GM21723 (cell line): Measurements from ENCODE around the gene FBXO34.
A peak's percentile ranks its signal among the peaks of the same experiment; 100 is the strongest.
"Not testable (repeated sequence)": the region's sequence is repeated elsewhere in the genome, so short reads cannot be mapped to it uniquely, and the experiment has no call there.

ENCODE experiments used
- ATAC-seq: cut with Tn5 transposase; IDR thresholded peaks from one replicate; pipeline ENCODE4 v1.9.1; 2021; ENCODE audit warnings: mild to moderate bottlenecking, moderate library complexity; ENCODE audit not compliant: unreplicated experiment

The FBXO34 gene

DNA sequence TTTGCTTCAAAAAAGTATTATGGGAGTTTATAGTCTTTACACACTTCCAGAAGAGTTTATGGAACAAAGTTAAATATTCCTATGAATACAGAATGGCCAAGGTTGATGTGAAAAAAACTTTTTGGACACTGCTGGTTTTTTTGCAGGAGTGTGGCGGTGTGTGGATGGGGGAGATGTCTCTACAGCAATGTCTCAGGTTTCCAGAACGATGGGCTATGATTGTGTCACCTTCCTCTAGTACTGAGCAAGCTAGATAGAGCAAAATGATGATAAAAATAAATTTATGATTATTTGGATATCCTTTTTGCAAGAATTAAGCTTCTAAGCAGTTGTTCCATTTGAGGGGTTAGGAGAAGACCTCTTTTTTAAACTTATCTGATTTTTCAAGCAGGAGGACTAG lies 37.9 kb downstream of the FBXO34 start:
- ATAC-seq, result no peak

DNA sequence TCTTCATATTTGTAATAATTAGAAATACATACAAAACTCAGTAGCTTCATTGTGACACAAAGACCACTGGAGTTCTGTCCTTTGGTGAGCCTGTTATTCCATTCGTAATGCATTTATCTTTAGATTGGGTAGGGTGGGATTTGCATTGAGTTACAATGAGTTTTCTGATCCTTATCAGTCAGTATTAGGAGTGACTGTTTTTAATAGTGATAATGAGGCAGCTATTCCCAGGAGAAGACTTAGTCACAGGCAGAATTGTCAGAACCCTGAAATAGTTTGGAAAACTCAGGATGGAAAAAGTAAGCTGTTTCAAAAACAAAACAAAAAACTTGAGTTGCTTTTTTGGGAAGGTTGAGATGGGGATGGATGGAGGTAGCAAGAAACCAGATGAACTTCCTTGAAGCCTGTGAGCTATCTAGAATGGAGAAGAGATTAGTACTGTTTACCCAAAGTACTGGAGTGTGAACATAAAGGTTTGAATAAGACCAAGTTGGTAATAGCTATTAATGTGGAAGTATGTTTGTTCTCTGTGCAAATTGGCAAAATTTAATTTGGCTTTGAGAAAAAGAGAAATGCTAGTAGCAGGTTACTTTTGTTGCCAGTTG lies 38.6 kb downstream of the FBXO34 start:
- ATAC-seq, result no peak

DNA sequence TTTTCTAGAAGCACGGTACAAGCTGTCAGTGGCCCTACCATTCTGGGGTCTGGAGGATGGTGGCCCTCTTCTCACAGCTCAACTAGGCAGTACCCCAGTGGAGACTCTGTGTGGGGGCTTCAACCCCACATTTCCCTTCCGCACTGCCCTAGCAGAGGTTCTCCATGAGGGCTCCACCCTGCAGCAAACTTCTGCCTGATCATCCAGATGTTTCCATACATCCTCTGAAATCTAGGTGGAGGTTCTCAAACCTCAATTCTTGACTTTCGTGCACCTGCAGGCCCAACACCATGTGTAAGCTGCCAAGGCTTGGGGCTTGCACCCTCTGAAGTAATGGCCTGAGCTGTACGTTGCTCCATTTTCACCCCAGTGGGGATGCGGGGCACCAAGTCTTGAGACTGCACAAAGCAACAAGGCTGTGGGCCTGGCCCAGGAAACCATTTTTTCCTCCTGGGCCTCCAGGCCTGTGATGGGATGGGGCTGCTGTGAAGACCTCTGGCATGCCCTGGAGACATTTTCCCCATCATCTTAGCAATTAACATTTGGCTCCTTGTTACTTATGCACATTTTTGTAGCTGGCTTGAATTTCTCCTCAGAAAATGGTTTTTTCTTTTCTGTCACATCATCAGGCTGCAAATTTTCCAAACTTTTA lies 41.3 kb downstream of the FBXO34 start:
- ATAC-seq, result not testable (repeated sequence)

DNA sequence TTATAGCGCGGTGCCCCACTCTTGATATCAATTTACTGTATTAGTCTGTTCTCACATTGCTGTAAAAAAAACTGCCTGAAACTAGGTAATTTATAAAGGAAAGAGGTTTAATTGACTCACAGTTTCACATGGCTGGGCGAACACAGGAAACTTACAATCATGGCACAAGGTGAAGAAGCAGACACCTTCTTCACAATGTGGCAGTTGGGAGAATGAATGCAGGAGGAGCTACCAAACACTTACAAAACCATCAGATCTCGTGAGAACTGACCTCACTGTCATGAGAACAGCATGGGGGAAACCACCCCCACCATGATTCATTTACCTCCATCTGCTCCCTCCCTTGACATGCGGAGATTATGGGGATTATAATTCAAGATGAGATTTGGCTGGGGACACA lies 42.3 kb downstream of the FBXO34 start:
- ATAC-seq, result no peak

DNA sequence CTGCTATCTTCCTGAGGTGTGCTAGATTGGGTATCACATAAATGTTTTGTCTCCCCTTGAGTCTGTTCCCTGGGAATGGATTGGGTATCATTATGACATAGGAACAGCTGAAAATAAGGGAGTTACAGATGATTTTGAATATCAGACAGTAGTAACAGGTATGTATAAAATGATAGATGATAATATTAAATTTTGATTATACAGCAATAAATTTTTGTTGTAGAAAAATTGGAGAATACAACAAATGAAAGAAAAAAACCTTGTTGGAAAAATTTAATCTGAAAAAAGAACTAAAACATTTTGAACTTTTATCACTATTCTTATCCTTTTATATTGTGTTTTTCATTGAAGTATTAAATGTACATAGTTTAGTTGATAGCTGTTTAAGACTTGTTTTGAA lies 43.2 kb downstream of the FBXO34 start:
- no peak for ATAC-seq

DNA sequence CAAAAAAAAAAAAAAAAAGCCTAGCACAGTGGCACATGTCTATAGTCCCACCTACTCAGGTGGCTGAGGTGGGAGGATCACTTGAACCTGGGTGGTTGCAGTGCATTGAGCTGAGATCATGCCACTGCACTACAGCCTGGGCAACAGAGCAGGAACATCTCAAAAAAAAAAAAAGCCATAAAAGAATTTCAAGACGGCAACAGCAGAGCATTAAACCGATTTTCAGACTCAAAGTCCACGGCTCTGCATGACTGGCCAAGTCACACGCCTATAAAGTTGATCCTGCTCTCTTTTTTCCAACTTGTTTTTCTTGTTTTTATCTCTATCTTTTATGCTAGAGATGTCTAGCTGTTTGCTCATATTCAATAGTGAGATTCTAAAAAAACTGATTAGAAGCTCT lies 45.3 kb downstream of the FBXO34 start:
- no peak for ATAC-seq

DNA sequence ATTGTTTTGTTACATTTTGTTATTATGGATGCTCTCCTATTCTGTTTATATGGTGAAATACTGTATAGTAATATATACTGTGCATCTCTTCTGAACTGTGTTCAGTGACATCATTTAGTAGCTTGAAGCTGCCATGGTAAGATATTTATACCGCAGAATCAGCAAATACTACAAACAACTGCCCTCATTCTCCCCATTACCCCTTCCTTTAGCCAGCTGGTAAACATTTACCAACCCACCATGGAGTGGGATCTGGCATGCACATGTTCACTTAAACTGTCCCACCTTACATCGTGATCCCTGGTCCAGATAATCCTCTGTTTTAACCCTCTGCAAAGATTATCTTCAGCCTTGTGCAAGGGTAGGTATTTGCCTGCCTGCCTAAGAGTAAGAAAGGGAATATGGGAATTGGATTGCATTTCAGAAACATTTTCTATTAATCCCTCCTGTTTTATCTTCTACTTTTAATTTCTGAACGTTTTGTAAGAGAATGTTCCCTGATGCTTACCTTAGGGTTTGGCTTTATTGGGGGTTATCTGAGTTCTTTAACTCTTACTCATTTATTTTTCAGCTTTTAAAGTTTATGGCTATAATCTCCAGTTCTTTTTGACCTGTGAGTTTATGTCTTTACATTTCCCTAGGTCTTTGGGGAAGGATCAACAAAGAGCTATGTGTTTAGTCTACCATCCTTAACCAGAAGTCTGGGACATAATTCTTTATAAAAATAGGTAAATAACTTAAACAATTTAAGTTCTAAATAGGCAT lies 46.5 kb downstream of the FBXO34 start:
- no peak for ATAC-seq

DNA sequence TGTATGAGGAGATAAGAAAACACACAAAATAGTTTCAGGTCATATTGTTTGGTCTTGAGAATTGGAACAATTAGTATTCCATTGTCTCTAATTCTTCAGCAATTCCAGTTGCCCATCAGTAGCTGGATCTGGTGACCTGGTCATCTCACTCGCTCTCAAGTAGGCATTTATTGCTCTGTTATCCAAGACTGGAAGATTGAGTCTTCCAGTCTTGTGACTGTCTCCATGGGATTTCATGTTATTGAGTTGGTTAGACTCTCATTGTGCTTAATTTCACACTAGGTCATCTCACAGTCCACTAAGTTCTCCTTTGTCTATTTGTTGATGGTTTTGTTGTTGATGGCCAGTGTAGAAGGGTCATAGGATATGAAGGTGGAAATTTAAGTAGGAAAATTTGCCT lies 47.5 kb downstream of the FBXO34 start:
- ATAC-seq, result no peak

DNA sequence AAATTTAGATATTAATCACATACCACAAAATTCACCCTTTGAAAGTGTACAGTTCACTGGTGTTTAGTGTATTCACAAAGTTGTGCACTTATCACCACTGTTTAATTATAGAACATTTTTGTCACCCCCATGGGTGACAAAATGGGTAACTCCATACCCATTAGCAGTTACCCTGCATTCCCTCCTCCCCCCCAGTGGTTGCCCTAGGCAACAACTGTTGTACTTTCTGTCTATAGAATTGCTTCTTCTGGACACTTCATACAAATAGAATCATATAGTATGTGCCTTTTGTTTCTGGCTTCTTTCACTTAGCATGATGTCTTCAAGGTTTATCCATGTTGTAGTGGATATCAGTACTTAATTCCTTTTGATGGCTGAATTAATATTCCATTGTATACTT lies 52.7 kb downstream of the FBXO34 start:
- no peak for ATAC-seq

DNA sequence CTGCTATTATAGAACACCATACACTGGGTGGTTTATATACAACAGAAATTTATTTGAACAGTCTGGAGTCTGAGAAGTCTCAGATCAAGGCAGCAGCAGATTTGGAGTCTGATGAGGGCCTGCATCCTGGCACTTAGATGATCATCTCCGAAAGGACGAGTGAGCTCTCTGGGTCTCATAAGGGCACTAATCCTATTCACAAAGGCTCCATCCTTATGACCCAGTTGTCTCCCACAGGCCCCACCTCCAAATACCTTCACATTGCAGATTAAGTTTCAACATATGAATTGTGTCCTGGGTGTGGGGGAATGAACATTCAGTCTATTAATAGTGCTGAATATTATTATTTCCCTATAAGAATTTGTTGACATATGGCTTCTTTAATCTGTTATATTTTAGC lies 53.6 kb downstream of the FBXO34 start:
- ATAC-seq, result no peak

DNA sequence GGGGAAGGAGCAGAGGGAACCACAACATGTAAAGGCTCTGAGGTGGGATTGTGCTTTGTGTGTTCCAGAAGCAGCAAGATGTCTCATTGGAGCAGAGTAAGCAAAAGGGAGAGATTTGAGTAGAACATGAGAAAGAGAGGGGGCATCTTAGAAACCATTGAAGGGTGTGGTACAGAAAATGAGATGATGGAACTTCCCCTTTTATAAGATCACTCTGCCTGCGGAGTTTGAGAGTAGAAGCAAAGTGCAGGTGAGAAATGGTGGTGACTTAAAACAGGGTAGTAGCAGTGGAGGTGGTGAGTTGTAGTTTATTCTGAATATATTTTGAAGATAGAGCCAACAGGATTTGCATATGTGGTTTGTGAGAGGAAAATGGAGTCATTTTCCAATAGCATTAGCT lies 56.0 kb downstream of the FBXO34 start:
- ATAC-seq, result peak; percentile 83

DNA sequence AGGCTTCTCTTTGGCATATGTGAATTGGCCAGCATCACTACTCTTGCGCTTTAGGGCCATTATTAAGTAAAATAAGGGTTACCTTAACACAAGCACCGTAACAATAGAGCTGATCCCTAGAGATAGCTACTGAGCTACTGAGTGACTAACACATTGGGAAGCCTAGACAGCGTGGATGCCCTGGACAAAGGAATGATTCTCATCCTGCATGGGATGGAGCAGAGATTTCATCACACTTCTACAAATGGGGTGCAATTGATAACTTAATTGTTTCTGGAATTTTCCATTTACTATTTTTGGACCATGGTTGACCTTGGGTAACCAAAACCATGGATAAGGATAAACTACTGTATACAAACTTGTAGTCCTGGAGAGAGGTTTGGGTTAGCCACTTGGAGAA lies 57.1 kb downstream of the FBXO34 start:
- ATAC-seq, result no peak

DNA sequence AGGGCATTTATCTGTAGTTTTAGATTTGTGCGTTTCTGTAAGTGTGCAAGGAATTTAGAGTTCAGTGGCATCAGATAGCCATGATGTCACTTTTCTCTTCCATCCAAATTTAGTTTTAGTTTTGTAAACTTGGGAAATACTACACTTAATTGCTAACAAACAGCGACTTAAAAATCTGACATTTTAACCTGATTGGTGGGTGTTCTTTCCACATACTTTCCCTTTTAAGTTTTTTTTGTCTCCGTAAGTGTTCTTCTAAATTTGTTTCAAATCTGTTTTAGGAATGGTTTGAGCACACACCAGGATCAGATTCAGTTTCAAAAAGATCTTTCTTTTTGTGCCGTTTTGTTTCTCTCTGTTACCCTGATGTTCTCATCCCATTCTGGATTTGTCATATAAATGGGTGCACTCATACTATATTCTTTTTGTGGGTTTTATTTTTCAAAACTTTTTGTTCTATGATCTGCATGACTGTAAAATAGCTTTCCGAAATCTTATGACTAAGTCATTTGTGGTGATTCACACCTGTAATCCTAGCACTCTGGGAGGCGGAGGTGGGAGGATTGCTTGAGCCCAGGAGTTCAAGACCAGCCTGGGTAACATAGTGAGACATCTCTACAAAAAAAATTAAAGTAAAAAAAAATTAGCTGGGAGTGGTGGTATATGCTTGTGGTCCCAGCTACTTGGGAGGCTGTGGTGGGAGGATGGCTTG lies 58.9 kb downstream of the FBXO34 start:
- no peak for ATAC-seq

DNA sequence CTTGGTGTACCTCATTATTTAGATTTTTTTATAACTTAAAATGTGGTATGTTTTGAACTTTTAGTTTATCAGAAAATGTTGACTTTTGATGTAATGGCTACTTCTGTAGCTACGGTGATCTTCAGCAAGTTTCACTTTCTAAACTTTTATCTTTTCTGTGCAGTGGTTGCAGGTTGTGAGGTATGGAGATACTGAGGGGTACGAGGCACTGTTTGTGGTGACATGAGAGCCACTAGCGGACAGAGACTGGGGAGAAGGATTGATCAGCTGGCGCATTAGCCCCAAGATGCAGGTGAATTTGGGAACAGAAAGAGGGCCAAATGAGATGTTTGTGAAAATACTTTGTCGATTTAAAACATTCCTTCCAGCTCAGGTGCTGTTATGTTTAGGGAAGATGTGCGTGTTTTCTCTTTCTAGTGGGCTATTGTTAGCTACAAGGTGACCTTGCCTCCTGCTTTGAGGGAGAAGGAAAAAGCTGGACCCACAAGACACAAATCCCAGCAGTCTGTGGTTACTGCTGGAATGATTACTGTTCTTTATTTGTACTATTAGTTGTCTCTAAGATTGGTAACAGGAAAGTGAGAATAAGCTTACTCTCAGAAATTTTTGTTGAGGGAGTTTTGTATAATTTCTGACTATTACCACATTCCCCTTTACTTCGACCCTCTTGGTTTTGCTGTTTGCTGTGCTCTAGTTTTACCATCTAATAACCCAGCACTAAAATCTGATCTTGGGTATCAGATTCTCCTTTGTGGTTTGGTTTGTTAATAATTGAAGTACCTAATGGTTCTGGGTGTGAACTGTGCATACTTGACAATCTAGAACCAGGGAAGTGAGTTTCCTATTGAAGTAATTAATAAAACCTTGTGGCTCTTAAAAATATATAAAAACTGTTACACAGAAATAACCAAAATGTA lies 61.7 kb downstream of the FBXO34 start:
- peak; percentile 47 for ATAC-seq

DNA sequence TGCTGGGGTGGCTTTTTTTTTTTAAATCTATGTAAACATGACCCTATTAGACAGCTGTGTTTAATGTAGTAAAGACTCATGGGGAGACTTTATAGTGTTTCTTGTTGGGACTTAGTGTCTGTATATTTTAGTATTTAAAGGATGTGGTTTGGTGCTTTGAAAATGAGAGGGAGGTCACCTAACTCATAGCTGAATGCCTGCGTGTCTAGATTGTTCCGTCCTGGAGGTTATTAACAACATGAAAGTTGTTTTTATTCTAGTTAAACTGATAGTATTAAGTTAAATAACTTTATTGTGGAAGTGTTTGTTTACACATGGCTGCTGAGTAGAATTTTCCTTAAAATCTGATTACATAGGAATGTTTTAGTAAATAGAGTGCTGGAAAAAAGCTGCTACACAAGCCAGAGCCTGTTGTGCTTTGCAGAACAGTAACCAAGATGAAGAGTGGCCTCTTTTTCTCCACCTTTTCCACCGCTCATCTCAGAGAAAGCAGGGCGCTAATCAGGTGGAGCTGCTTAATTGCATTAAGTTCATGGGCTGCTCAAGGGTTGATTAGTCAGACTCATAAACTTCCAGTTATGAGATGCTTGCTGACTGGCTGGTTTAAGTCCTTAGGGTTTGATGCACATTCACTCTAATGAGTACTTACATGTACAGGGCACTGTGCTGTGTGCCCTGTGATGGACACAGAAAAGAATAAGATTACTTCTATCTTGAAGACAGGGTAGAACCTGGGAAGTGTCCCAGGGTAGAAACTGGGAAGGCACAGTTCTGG lies 62.7 kb downstream of the FBXO34 start:
- peak; percentile 76 for ATAC-seq

DNA sequence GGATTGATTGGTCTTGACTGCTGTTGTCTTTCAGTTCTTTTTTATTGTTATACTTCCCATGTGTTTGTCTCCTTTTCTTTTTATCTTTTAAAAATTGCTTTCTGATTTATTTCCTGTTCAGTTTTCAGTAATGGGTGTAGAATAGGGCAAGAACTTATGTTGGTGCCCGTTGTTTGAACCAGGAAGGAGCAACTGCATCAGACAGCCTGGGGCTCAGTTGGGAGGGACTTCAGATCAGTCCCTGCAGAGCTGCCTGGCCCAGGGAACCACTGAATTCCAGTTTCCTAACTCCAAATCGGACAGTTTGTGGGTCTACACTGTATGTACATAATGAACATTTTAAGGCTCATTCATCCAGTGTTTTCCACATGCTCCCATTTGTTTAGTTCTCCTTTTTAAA lies 64.9 kb downstream of the FBXO34 start:
- ATAC-seq, result no peak

DNA sequence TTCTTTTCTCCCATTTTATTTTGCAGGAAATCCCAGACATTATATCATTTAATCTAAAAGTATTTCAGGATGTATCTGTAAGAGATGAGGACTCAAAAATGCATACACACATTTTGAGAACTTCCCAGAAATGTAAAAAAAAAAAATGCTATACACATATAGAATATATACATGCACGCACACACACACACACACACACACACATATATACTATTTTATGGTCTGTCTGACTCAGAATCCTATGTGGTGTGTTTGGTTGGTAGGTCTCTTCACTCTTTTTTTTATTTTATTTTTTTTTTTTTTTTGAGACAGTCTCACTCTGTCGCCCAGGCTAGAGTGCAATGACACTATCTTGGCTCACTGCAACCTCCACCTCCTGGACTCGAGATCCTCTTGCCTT lies 65.5 kb downstream of the FBXO34 start:
- no peak for ATAC-seq

DNA sequence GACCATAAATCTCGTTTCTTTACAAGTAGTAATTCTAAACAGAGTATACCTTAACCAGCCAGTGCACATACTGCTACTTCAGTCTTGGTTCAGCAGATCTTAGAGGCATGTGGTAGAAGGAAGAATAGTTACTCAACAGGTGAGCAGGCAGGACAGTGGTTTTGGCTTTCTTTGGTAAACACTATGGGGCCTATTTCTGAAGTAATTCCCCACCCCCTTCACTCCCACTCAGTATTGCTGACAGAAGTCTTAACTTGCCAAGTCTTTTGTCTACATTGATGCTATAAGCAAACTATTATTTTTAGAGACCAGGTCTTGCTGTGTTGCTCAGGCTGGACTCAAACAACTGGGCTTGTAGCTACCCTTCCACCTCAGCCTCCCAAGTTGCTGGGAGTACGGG lies 68.5 kb downstream of the FBXO34 start:
- peak; percentile 92 for ATAC-seq

DNA sequence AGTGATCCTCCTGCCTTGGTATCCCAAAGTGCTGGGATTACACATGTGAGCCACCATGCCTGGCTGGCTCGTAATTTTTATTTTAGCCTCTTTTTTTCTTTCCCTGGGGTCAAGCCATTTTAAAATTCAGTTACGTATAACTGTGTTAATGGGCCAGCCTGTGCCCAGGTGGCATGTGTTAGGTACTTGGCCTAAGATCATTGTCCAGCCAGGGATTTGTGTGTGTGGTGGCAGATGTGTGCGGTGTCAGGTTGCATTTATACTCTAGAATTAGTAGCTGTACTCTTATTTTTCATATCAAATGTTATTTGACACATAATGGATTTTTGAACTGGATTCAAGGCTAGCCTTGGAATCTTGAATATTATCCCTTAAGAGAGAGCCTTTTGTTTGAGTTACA lies 69.3 kb downstream of the FBXO34 start:
- no peak for ATAC-seq

DNA sequence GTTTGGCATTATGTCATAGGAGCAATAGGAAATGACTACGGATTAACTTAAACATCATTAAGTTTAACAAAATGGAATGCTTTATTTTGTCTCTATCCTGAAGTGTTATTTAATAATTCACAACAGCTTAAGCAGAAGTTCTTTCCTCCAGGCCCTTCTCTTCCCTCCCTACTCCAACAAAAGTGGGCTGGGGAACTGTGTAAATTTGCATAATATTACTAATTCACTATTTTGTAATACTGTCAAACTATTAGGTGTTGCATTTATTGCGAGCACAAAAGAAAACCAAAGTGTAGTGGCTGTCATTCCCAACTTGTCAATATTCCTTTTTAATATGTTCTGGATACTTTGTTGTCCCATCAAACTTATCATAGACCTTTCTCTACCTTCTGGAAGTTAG lies 70.6 kb downstream of the FBXO34 start:
- no peak for ATAC-seq
